HG03095 (cell line): ENCODE measurements around the gene ZNF831.

Experiments used
- ATAC-seq: cut with Tn5 transposase; IDR thresholded peaks from one replicate; pipeline ENCODE4 v1.9.1; 2021; ENCODE audit warnings: moderate library complexity; ENCODE audit not compliant: unreplicated experiment

ZNF831 gene

DNA sequence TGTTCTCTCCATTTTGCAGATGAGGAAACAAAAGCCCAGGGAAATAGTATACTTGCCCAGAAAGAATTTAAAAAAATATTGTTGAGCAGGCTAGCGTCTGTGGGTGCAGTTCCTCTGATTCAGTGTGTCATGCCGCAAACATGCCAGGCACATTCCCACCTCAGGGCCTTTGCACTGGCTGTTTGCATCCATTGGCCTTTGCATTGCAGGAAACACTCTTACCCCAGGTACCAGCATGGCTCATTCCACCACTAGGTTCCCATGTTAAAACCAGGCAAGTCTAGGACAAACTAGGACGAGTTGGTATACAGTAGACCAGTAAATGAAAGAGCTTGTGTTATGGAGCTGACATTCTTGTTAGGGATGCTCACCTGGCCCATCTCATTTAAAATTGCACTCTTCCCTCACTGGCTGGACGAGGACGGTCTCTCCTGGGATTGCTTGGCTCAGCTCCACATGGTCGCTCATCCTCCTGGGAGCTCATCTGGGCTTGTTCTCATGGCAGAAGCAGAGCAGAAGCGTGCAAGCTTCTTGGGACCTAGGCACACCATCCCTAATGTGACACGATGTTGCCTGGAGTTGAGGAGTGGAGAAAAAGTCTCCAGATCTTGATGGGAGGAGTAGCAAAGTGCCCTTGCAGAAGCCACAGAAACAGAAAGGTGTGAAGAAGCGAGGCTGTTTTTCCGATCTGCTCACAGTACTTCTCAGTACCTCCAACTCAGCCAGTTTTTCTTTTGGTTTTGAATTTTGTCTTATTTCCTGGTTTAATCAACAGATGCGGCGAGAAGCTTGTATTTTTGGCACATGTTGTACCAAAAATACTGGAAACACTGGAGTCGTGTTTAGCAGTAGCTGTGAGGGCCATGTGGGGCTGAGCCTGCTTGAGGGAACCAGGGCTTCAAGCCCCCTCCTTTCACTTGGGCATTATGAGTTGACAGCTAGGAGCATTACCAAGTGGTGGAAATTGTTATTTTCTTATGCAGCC, 13.9 kb downstream of the ZNF831 start:
- ATAC-seq: no peak

DNA sequence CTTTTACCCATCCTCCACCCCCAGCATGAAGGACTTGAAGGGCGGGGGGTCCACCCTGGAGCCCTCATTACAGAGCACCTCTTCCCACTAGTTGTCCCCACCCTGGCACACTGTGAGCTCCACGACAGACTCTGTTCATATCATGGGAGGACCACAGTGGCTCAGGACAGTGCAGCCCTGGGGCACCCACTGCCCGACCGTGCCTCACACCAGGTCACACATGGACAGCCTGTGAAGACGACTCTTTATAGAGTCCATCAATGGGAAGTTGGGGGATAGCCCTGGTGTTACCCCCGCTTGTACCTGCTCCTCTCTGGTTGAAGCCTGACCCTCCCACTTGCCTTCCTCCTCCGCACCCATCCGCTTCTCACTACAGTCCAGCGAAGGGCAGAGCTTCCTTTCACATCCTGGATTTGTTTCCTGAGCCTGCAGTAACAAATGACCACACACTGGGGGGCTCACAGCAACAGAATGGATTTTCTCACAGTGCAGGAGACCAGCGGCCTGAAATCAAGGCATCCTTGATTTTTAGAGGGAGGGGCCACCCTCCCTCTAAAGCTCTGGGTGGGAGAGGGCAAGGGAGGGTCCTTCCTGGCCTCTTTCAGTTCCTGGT, 15.5 kb downstream of the ZNF831 start:
- no peak for ATAC-seq

DNA sequence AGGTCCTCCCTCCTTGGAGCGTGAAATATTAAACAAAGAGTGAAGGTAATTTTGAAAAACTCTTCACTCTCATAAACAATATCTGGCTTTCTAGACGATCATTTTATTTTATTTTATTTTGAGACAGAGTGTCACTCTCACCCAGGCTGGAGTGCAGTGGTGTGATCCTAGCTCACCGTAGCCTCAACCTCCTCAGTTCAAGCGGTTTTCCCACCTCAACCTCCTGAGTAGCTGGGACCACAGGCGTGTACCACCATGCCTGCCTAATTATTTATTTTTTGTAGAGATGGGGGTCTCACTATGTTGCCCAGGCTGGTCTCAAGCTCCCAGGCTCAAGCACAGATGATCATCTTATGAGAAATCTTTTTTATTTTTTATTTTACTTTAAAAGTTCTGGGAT, 16.4 kb downstream of the ZNF831 start:
- no peak for ATAC-seq

DNA sequence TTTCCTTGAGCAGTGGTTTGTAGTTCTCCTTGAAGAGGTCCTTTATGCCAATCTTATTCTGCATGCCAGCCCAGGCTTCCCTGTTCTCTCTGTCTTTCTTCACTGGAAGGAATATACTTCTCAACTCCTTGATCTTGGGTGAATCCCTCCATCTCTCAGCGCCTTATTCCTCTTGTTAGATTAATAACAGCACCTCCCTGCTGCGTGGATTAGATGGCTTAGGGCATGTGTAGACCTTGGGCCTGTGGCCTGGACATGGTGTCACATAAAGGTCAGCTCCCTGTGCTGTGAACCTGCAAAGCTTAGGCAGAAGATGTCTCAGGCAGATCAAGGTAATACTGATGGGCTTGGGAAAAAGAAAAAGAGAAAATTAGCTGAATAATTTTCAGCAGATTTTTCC, 18.3 kb downstream of the ZNF831 start:
- ATAC-seq: no peak

DNA sequence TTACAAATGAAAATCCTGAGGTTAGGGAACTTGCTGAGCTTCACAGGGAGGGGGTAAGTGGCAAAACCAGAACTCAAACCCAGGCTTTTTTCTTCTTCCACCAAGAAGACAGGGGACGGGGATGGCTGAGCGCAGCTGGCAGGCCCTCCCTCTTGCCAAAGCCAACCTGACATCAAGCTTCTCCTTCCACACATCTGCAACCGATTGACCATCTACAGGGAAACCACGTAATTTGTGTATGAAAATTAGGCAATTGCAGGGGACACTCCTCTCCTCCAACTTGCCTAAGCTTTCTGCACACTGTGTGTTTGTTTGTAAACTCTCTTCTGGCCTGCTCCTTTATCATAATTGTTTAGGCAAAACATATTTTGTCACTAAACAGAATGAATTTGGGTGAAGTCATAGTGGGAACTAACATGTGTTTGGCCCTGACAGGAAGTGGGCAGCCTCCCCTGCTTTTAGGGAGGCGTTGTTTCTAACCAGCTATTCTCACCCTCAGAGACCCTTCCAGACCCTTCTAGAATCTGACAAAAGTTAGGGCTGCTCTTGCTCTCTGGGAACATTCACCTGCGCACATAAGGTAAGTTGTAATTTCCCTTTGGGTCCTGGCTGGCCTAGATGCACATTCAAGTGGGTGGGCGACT, 18.9 kb downstream of the ZNF831 start:
- ATAC-seq: no peak

DNA sequence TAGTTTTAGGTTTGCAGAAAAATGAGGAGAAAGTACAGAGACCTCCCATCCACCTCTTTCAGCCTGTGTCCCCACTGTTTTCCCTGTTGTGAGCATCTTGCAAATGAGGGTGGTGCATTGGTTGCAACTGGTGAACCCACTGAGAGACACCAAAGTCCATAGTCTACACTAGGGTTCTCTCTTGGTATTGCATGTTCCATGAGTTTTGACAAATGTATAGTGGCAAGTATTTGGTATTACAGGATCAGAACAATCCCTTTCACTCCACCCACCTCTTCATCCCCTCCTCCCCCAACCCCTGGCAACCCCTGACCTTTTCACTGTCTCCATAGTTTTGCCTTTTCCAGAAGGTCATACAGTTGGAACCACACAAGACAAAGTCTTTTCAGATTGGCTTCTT, 20.1 kb downstream of the ZNF831 start:
- ATAC-seq: no peak

DNA sequence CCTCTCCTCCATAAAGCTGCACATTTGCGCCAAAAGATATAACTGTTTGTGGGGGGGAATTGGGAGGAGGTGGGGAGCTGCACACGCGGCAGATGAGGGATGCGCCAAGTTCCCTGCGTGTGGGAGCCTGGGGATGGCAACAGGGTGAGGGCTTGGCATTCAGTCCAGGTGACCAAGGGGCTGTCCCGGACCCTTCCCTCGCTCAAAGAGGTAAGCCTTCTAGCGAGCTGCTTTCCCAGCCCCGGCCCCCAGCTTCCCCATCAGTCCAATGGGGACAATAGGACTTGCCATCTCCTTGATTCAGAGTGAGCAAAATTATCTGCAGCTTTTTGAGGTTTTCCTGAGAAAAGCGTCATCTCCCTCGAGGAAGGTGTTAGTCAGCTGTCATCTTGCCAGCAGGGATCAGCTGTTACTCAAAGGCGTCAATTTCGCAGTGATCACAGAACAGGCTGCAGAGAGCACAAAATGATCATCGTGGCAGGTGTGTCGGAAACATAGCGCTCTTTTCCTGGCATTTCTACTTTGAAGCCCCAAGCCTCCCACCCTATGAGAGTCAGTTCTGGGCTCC, 21.3 kb downstream of the ZNF831 start:
- ATAC-seq: no peak

DNA sequence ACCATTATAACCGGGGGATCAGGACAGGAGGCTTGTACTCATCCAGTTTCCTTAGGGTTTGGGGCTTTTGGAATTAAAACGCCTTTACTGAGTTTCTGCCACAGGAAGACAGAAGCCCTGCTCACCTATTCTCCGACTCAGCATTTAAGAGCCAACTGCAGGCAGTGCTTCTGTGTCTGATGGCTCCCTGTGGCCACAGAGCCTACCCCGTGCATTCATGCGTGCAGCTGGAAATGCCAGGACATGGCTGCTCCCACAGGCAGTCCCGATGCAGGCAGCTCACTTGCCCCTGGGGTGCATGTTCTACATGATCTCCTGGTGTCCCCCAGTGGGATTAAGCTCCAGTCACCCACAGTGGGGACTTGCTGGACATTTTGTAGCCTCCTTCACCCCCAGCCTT, 22.2 kb downstream of the ZNF831 start:
- ATAC-seq: no peak

DNA sequence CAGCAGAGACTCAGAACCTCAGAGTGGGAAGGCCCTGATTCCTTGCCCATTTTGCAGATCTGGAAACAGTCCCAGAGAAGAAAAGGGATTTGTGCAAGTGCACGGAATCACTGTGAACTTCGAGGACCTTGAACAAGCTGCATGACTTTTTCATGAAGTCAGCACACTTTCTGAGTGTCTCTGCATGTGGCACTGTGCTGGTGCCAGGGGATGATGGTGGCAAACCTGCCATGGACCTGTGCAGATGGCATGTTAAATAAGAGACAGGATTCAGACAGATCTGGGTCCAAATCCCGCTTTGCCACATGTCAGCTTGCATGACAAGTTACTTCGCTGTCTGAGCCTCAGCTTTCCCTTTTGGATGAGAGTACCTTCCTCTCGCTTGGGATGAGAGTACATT, 26.8 kb downstream of the ZNF831 start:
- ATAC-seq: no peak

DNA sequence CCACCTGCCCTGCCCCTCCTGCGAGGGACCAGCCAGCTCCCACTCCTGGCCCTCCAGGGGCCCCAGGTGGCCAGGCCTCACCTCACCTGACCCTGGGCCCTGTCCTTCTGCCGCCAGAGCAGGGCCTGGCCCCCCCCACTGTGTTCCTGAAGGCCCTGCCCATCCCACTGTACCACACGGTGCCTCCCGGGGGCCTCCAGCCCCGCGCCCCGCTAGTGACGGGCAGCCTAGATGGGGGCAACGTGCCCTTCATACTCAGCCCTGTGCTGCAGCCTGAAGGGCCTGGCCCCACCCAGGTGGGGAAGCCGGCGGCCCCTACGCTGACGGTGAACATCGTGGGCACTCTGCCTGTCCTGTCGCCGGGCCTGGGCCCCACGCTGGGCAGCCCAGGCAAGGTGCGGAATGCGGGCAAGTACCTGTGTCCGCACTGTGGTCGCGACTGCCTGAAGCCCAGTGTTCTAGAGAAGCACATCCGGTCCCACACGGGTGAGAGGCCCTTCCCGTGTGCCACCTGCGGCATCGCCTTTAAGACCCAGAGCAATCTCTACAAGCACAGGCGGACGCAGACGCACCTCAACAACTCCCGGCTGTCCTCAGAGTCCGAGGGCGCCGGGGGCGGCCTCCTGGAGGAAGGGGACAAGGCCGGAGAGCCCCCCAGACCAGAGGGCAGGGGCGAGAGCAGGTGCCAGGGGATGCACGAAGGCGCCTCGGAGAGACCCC, 27.6 kb downstream of the ZNF831 start:
- ATAC-seq: no peak

DNA sequence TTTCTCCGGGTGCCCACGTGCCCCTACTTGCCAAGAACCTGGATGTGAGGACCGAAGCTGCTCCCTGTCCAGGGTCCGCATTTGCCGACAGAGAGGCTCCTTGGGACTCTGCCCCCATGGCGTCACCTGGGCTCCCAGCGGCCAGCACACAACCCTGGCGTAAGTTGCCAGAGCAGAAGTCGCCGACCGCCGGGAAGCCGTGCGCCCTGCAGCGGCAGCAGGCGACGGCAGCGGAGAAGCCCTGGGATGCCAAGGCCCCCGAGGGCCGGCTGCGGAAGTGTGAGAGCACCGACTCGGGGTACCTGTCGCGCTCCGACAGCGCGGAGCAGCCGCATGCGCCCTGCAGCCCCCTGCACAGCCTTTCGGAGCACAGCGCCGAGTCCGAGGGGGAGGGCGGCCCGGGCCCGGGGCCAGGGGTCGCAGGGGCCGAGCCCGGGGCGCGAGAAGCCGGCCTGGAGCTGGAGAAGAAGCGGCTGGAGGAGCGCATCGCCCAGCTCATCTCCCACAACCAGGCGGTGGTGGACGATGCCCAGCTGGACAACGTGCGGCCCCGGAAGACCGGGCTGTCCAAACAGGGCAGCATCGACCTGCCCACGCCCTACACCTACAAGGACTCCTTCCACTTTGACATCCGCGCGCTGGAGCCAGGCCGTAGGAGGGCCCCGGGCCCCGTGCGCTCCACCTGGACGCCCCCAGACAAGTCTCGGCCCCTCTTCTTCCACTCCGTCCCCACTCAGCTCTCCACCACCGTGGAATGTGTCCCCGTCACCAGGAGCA, 28.3 kb downstream of the ZNF831 start:
- ATAC-seq: no peak

DNA sequence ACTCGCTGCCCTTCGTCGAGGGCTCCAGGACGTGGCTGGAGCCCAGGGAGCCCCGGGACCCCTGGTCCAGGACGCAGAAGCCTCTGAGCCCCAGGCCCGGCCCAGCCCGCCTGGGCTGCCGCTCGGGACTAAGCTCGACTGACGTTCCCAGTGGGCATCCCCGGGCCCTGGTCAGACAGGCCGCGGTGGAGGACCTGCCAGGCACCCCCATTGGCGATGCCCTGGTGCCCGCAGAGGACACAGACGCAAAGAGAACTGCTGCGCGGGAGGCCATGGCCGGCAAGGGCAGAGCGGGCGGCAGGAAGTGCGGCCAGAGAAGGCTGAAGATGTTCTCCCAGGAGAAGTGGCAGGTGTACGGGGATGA, 28.9 kb downstream of the ZNF831 start:
- no peak for ATAC-seq

DNA sequence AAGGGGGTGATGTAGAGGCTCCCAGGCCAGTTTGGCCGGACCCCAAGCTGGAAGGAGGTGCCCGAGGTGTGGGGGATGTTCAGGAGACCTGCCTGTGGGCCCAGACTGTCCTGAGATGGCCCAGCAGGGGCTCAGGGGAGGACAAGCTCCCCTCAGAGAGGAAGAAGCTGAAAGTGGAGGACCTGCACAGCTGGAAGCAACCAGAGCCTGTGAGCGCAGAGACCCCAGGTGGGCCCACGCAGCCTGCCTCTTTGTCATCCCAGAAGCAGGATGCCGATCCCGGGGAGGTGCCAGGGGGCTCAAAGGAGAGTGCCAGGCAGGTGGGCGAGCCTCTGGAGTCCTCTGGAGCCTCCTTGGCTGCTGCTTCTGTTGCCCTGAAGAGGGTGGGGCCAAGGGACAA, 29.7 kb downstream of the ZNF831 start:
- no peak for ATAC-seq

DNA sequence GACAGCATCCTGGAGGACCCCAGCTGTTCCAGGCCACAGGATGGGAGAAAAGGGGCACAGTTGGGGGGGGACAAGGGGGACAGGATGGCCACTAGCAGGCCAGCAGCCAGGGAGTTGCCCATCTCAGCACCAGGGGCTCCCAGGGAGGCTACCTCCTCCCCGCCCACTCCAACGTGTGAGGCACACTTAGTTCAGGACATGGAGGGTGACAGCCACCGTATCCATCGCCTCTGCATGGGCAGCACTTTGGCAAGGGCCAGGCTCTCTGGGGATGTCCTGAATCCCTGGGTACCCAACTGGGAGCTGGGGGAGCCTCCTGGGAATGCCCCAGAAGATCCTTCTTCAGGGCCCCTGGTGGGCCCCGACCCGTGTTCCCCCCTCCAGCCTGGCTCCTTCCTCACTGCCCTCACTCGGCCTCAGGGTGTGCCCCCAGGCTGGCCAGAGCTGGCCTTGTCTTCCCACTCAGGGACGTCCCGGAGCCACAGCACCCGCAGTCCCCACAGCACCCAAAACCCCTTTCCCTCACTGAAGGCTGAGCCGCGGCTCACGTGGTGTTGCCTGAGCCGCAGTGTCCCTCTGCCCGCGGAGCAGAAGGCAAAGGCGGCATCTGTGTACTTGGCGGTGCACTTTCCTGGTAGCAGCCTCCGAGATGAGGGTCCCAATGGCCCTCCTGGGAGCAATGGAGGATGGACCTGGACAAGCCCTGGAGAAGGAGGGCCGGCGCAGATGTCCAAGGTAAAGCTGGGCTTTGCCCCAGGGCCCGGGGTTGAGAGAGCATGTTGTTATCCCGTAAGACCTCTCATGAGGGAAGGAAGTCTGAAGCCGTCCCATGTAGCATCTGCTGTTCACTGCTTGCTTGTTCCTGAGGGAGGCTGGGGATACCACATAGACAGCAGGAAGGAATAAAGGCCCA, 30.7 kb downstream of the ZNF831 start:
- ATAC-seq: no peak

DNA sequence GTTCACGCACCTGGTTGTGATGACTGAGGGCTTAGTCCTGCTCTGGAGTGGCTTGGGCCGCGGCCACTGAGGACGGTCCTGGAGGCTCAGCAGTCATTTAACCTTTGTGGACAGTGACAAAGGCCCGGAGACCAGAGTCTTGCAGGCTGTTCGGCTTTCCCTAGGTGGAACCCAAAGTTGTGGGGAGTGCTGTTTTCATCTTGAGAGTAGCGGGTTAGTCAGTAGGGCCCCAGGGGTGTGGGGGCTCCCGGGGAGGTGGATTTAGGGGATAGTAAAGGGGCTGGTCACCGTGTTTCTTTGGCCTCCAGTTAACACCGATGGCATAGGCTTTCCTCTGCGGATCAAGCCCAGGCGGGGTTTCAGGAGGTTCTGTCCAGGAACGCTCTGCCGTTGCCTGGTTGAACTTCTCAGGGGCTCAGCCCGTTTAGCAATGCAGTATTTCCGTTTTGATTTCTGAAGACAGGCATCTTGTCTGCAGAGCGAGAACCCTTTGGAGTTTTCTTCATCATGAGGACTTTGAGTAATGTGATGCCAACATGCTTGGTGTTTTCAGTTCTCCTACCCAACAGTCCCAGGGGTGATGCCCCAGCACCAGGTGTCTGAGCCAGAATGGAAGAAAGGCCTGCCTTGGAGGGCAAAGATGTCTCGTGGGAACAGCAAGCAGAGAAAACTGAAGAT, 31.8 kb downstream of the ZNF831 start:
- ATAC-seq: no peak

DNA sequence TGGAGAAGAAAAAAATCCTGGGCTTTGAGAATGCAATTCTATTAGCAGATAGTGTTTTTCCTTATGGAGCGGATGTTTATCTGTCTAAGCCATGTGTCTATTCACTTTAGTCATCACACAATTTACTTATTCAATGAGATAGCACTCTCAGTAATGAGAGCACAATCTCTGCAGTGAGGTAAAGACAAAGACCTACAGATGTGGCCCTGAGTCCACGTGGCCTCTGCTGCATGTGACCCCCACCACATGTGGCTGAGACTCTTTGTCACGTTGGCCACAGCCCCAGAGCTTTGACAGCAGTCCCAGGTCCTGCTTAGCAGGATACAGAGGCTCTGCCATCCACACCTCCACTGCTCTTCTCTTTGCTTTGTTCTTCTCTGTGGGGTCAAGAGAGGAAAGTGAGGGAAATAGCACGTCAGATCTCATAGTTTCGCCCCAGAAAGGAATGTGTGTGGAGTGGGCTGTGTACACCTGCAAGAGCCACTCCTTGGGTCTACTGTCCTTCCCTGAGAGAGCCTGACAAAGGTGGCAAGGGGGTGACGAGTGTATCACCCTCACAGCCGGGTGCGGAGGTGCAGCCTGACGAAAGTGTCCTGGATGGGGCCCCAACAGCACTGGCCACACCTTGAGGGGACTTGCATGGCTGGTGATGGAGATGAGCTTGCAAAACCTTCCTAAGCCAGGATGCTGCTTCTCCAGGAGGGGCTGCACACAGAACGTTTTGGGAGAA, 40.7 kb downstream of the ZNF831 start:
- no peak for ATAC-seq

DNA sequence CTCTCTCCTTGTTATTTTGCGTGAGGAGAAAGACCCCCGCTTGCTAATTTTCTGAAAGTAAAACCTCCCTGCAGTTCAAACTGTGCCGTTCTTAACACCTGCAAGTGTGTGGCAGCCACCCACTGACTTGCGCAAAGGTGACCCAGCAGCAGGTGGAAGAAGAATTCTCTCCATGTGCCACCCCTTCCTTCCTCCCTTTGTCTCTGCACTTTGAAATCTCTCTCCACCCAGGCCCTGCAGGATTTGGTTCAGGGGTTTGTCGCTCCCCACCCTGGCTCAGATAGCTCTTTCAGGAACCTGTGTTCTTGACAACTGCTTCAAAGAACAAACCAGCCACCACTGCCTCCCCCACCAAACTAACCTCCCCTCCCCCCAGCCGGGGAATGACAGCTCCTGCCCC, 41.4 kb downstream of the ZNF831 start:
- ATAC-seq: no peak

DNA sequence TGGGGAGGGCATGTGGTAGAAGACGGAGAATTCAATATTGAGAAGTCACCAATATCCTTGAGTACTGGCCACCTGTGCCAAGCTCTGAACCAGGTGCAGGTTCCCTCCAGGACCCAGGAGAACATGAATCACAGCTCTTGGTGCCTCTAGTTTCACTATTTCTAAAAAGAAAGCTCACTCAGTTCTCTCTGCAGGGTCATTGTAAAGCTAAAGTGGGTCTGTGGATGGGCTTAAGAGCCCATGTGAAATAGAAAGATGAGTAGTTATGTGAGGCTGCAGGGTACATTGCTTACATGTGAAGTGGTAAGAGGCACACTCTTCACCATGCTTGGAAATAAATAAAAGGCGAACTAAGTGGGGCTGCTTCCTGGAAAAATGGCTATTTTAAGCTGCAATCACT, 43.6 kb downstream of the ZNF831 start:
- ATAC-seq: no peak
